Measurements from ENCODE around the gene HDAC4.

Gene HDAC4

GRCh38 chr2:239025096-239025801, 375.6 kb downstream of the HDAC4 start:
- Histone ChIP-seq H3K9me3 (ENCODE audit: control insufficient read depth, low read length) (no peaks in the 10 kb centered on the region), H3K27ac (ENCODE audit: insufficient read depth, low read depth, low read length, poor library complexity, severe bottlenecking) (no peak overlapping the region), H3K27me3 (ENCODE audit: control insufficient read depth, insufficient read depth, low read length, poor library complexity, severe bottlenecking) (no peaks in the 10 kb centered on the region), H3K4me3 (ENCODE audit: insufficient read depth, low read depth, low read length) (no peak overlapping the region), H3K4me1 (ENCODE audit: control insufficient read depth, insufficient read depth, low read length) (no peaks in the 10 kb centered on the region), H3K36me3 (ENCODE audit: control insufficient read depth, insufficient read depth, low read length) (no peaks in the 10 kb centered on the region)
- 91 to 94% methylated on average over 19 to 20 of the region's 20 CpGs for WGBS, 2 experiments

- H3K36me3 ChIP-seq (ENCODE audit: control insufficient read depth, insufficient read depth, low read length), result no peaks in the 10 kb centered on the region
- H3K27ac ChIP-seq (ENCODE audit: insufficient read depth, low read depth, low read length, poor library complexity, severe bottlenecking), result no peak overlapping the region
- 93 to 96% methylated on average over 7 of the region's 7 CpGs for WGBS, 2 experiments
- H3K27me3 ChIP-seq (ENCODE audit: control insufficient read depth, insufficient read depth, low read length, poor library complexity, severe bottlenecking), result no peaks in the 10 kb centered on the region
- no peaks in the 10 kb centered on the region for H3K4me1 ChIP-seq (ENCODE audit: control insufficient read depth, insufficient read depth, low read length)
- no peaks in the 10 kb centered on the region for H3K9me3 ChIP-seq (ENCODE audit: control insufficient read depth, low read length)
- no peak overlapping the region for H3K4me3 ChIP-seq (ENCODE audit: insufficient read depth, low read depth, low read length)
These were observed 376.6 kb downstream of the HDAC4 start for GRCh38 chr2:239024226-239024625.

- 92 to 96% methylated on average over 14 to 16 of the region's 16 CpGs for WGBS, 2 experiments
- H3K4me3 ChIP-seq (ENCODE audit: insufficient read depth, low read depth, low read length), result no peak overlapping the region
These were observed 378.2 kb downstream of the HDAC4 start for GRCh38 chr2:239022437-239023260.

GRCh38 chr2:239021651-239022436, 379.0 kb downstream of the HDAC4 start:
- no peaks in the 10 kb centered on the region for H3K27me3 ChIP-seq (ENCODE audit: control insufficient read depth, insufficient read depth, low read length, poor library complexity, severe bottlenecking)
- WGBS, 2 experiments, result 89% methylated on average over 18 of the region's 18 CpGs
- no peak overlapping the region for H3K4me3 ChIP-seq (ENCODE audit: insufficient read depth, low read depth, low read length)
- H3K9me3 ChIP-seq (ENCODE audit: control insufficient read depth, low read length), result no peaks in the 10 kb centered on the region
- no peak overlapping the region for H3K27ac ChIP-seq (ENCODE audit: insufficient read depth, low read depth, low read length, poor library complexity, severe bottlenecking)
- no peaks in the 10 kb centered on the region for H3K4me1 ChIP-seq (ENCODE audit: control insufficient read depth, insufficient read depth, low read length)
- H3K36me3 ChIP-seq (ENCODE audit: control insufficient read depth, insufficient read depth, low read length), result no peaks in the 10 kb centered on the region

More at GRCh38 chr2:239022437-239023260, 378.2 kb downstream of the HDAC4 start:
- Histone ChIP-seq H3K27me3 (ENCODE audit: control insufficient read depth, insufficient read depth, low read length, poor library complexity, severe bottlenecking) (no peaks in the 10 kb centered on the region), H3K27ac (ENCODE audit: insufficient read depth, low read depth, low read length, poor library complexity, severe bottlenecking) (no peak overlapping the region), H3K36me3 (ENCODE audit: control insufficient read depth, insufficient read depth, low read length) (no peaks in the 10 kb centered on the region), H3K9me3 (ENCODE audit: control insufficient read depth, low read length) (no peaks in the 10 kb centered on the region), H3K4me1 (ENCODE audit: control insufficient read depth, insufficient read depth, low read length) (no peaks in the 10 kb centered on the region)

- Histone ChIP-seq H3K27ac (ENCODE audit: insufficient read depth, low read depth, low read length, poor library complexity, severe bottlenecking) (no peak overlapping the region), H3K4me3 (ENCODE audit: insufficient read depth, low read depth, low read length) (no peak overlapping the region), H3K4me1 (ENCODE audit: control insufficient read depth, insufficient read depth, low read length) (no peaks in the 10 kb centered on the region), H3K9me3 (ENCODE audit: control insufficient read depth, low read length) (no peaks in the 10 kb centered on the region), H3K36me3 (ENCODE audit: control insufficient read depth, insufficient read depth, low read length) (no peaks in the 10 kb centered on the region), H3K27me3 (ENCODE audit: control insufficient read depth, insufficient read depth, low read length, poor library complexity, severe bottlenecking) (no peaks in the 10 kb centered on the region)
- 84 to 86% methylated on average over 6 of the region's 6 CpGs for WGBS, 2 experiments
These were observed 379.6 kb downstream of the HDAC4 start for GRCh38 chr2:239021224-239021623.

- Histone ChIP-seq H3K36me3 (ENCODE audit: control insufficient read depth, insufficient read depth, low read length) (no peaks in the 10 kb centered on the region), H3K4me1 (ENCODE audit: control insufficient read depth, insufficient read depth, low read length) (no peaks in the 10 kb centered on the region), H3K27me3 (ENCODE audit: control insufficient read depth, insufficient read depth, low read length, poor library complexity, severe bottlenecking) (no peaks in the 10 kb centered on the region), H3K27ac (ENCODE audit: insufficient read depth, low read depth, low read length, poor library complexity, severe bottlenecking) (no peak overlapping the region), H3K4me3 (ENCODE audit: insufficient read depth, low read depth, low read length) (no peak overlapping the region), H3K9me3 (ENCODE audit: control insufficient read depth, low read length) (no peaks in the 10 kb centered on the region)
- WGBS, 2 experiments, result 92 to 95% methylated on average over 17 of the region's 17 CpGs
These were observed 380.2 kb downstream of the HDAC4 start for GRCh38 chr2:239020541-239021041.

- 93 to 96% methylated on average over 6 of the region's 6 CpGs for WGBS, 2 experiments
- Histone ChIP-seq H3K27me3 (ENCODE audit: control insufficient read depth, insufficient read depth, low read length, poor library complexity, severe bottlenecking) (no peaks in the 10 kb centered on the region), H3K27ac (ENCODE audit: insufficient read depth, low read depth, low read length, poor library complexity, severe bottlenecking) (no peak overlapping the region), H3K9me3 (ENCODE audit: control insufficient read depth, low read length) (no peaks in the 10 kb centered on the region), H3K36me3 (ENCODE audit: control insufficient read depth, insufficient read depth, low read length) (no peaks in the 10 kb centered on the region), H3K4me3 (ENCODE audit: insufficient read depth, low read depth, low read length) (no peak overlapping the region), H3K4me1 (ENCODE audit: control insufficient read depth, insufficient read depth, low read length) (no peaks in the 10 kb centered on the region)
These were observed 381.6 kb downstream of the HDAC4 start for GRCh38 chr2:239019183-239019581.

- Histone ChIP-seq H3K27ac (ENCODE audit: insufficient read depth, low read depth, low read length, poor library complexity, severe bottlenecking) (no peak overlapping the region), H3K27me3 (ENCODE audit: control insufficient read depth, insufficient read depth, low read length, poor library complexity, severe bottlenecking) (no peaks in the 10 kb centered on the region), H3K36me3 (ENCODE audit: control insufficient read depth, insufficient read depth, low read length) (no peaks in the 10 kb centered on the region), H3K4me1 (ENCODE audit: control insufficient read depth, insufficient read depth, low read length) (no peaks in the 10 kb centered on the region), H3K9me3 (ENCODE audit: control insufficient read depth, low read length) (no peaks in the 10 kb centered on the region), H3K4me3 (ENCODE audit: insufficient read depth, low read depth, low read length) (no peak overlapping the region)
- WGBS, 2 experiments, result 92 to 93% methylated on average over 17 of the region's 17 CpGs
These were observed 382.3 kb downstream of the HDAC4 start for GRCh38 chr2:239018271-239019182.

- 95 to 96% methylated on average over 12 of the region's 12 CpGs for WGBS, 2 experiments
- no peaks in the 10 kb centered on the region for H3K9me3 ChIP-seq (ENCODE audit: control insufficient read depth, low read length)
- H3K4me1 ChIP-seq (ENCODE audit: control insufficient read depth, insufficient read depth, low read length), result no peaks in the 10 kb centered on the region
- H3K27me3 ChIP-seq (ENCODE audit: control insufficient read depth, insufficient read depth, low read length, poor library complexity, severe bottlenecking), result no peaks in the 10 kb centered on the region
- H3K36me3 ChIP-seq (ENCODE audit: control insufficient read depth, insufficient read depth, low read length), result no peaks in the 10 kb centered on the region
- no peak overlapping the region for H3K4me3 ChIP-seq (ENCODE audit: insufficient read depth, low read depth, low read length)
- no peak overlapping the region for H3K27ac ChIP-seq (ENCODE audit: insufficient read depth, low read depth, low read length, poor library complexity, severe bottlenecking)
These were observed 383.2 kb downstream of the HDAC4 start for GRCh38 chr2:239017491-239018098.
